ENCODE data around the gene VSIR. TPM values are rescaled to one million over a fixed set of nuclear protein-coding genes. Genes with fewer than 3 reads are reported as not detected.

The VSIR gene
- total and polyA plus RNA-seq, 9 of the 15 experiments (the other 6 are each of a cell fraction or from before 2014, with no cell fraction given) = 0.14 to 20.5 (median 9.3) TPM

GRCh38 chr10:71766717-71767419 lies 6.5 kb downstream of the VSIR start (continued):
- TF ChIP-seq HMBOX1 (IDR thresholded peaks at IDR 0.05) = peak; percentile 67; the same call in 1 of the 2 replicates
- TF ChIP-seq ESRRA (IDR thresholded peaks at IDR 0.05; ENCODE audit: borderline replicate concordance, low read depth) = peak; percentile 45; the same call in 1 of the 2 replicates
- TF ChIP-seq KLF13 (tag; IDR thresholded peaks at IDR 0.05; ENCODE audit: borderline replicate concordance, low read depth) = no peak
- no peak for TF ChIP-seq NR2C1 (IDR thresholded peaks at IDR 0.05)
- 0 out of 2 replicates have a peak, but pooled peaks have one; percentile 61 for TF ChIP-seq NR2C1 (tag; IDR thresholded peaks at IDR 0.05)

GRCh38 chr10:71765906-71766716 lies 7.2 kb downstream of the VSIR start:
- no peaks in the 10 kb centered on the region; the same call in none of the 2 replicates for H4K20me1 ChIP-seq (replicated peaks; ENCODE audit: control insufficient read depth, insufficient read depth, low read length)
- no peak overlapping the region for H3K9ac ChIP-seq (ENCODE audit: insufficient read depth in 1 of 2, low read depth in 2 of 2, low read length in 2 of 2)
- POLR2A ChIA-PET = interaction anchor here (0.9 to 1.2 kb wide), 6 partner anchors 9 to 45 kb away, joined by 3 to 6 read pairs (median 3); no protein-coding TSS in a partner anchor
- H3K4me1 ChIP-seq (replicated peaks in 1 of 2; ENCODE audit: control insufficient read depth in 2 of 2, insufficient read depth in 2 of 2, low read length in 2 of 2) = peaks cover 30 to 33% of the 10 kb centered on the region in 2 experiments
- no TSS peak for BruUV-seq (replicated peaks)
- ATAC-seq (no peak), DNase-seq (ENCODE audit: extremely low read depth in 1 of 4, low spot score in 3 of 4) (no peak), FAIRE-seq (no peak)
- no peak overlapping the region for H2AFZ ChIP-seq (ENCODE audit: low read depth, low read length)
- no peaks in the 10 kb centered on the region for H3K79me2 ChIP-seq (ENCODE audit: control insufficient read depth, insufficient read depth, low read length)
- H3K27me3 ChIP-seq (ENCODE audit: control insufficient read depth in 2 of 2, insufficient read depth in 2 of 2, low read length in 2 of 2) = peaks cover 0 to 13% of the 10 kb centered on the region in 2 experiments; a peak in 2 of 5 replicates
- in situ Hi-C loops (cut with MboI) (no loop called here), intact Hi-C loops (cut with micrococcal nuclease) (no loop called here)
- no peak overlapping the region for H3K4me2 ChIP-seq (ENCODE audit: insufficient read depth, low read length)
- H3K27ac ChIP-seq (ENCODE audit: extremely low read depth, low read depth, low read length) = no peak overlapping the region
- no peaks in the 10 kb centered on the region for H3K9me1 ChIP-seq (ENCODE audit: control insufficient read depth, insufficient read depth, low read length)
- H3K9me3 ChIP-seq (replicated peaks; ENCODE audit: control insufficient read depth, insufficient read depth, low read depth, low read length) = no peaks in the 10 kb centered on the region
- 56% methylated on average over 22 of the region's 22 CpGs for WGBS (ENCODE audit: insufficient coverage, low coverage, missing lambda C conversion rate)
- CTCF ChIA-PET (ENCODE audit: low intra/inter-chr PET ratio) = no interaction called here
- no peak for TF ChIP-seq CBX5 (IDR thresholded peaks at IDR 0.05; ENCODE audit: borderline replicate concordance, low read depth)
- TF ChIP-seq CEBPG (CRISPR knock-in tag; IDR thresholded peaks at IDR 0.05) = no peak
- TF ChIP-seq CEBPG (tag; conservative IDR thresholded peaks at IDR 0.05 in 1 of 2, IDR thresholded peaks at IDR 0.05 in 1 of 2) = no peak
- no peak overlapping the region for H3K4me3 ChIP-seq
- H3K36me3 ChIP-seq (ENCODE audit: control insufficient read depth, insufficient read depth, low read length) = no peaks in the 10 kb centered on the region
